Sigmoid colon (tissue), 4 donors: ENCODE results near the gene AACS.

Experiments used
- CTCF ChIP-seq, 4 experiments: fragments of 450-650 bp in 3 of 4; fragments of 200-600 bp in 1 of 4; IDR thresholded peaks; one replicate each; pipeline ENCODE4 v1.5.1; 2016 to 2019; ENCODE audit warnings: antibody characterized with exemption in 4 of 4, mild to moderate bottlenecking in 3 of 4, moderate library complexity in 2 of 4
- EP300 ChIP-seq, 4 donors: sonication (generic); formaldehyde crosslinking; IDR thresholded peaks; one replicate each; pipeline ENCODE4 v1.6.1; 2017; ENCODE audit warnings: antibody characterized with exemption in 4 of 4
- POLR2A ChIP-seq, 2 donors: fragments of 450-650 bp; IDR thresholded peaks; one replicate each; pipeline ENCODE4 v1.6.1; 2016; ENCODE audit warnings: antibody characterized with exemption in 2 of 2, mild to moderate bottlenecking in 2 of 2, moderate library complexity in 2 of 2
- POLR2AphosphoS5 ChIP-seq, 4 donors: sonication (generic); formaldehyde crosslinking; IDR thresholded peaks; one replicate each; pipeline ENCODE4 v1.6.1; 2017; ENCODE audit warnings: antibody characterized with exemption in 4 of 4

- TF ChIP-seq CTCF (IDR thresholded peaks at IDR 0.05) (no peak), EP300 (IDR thresholded peaks at IDR 0.05) (no peak), POLR2A (IDR thresholded peaks at IDR 0.05) (no peak), POLR2AphosphoS5 (IDR thresholded peaks at IDR 0.05) (no peak)
These were observed 121.4 kb downstream of the AACS start for GRCh38 chr12:125186471-125187147.
